GM12874 (cell line): ENCODE results near the gene SCUBE1.

Experiments used
- TF ChIP-seq, protein P1 (sequence below): IDR thresholded peaks from 2 replicates; pipeline ENCODE4 v1.5.1; 2011; ENCODE audit warnings: low read depth, mild to moderate bottlenecking, control low read depth, low read length, moderate library complexity; ENCODE audit not compliant: insufficient read depth

SCUBE1 gene

DNA sequence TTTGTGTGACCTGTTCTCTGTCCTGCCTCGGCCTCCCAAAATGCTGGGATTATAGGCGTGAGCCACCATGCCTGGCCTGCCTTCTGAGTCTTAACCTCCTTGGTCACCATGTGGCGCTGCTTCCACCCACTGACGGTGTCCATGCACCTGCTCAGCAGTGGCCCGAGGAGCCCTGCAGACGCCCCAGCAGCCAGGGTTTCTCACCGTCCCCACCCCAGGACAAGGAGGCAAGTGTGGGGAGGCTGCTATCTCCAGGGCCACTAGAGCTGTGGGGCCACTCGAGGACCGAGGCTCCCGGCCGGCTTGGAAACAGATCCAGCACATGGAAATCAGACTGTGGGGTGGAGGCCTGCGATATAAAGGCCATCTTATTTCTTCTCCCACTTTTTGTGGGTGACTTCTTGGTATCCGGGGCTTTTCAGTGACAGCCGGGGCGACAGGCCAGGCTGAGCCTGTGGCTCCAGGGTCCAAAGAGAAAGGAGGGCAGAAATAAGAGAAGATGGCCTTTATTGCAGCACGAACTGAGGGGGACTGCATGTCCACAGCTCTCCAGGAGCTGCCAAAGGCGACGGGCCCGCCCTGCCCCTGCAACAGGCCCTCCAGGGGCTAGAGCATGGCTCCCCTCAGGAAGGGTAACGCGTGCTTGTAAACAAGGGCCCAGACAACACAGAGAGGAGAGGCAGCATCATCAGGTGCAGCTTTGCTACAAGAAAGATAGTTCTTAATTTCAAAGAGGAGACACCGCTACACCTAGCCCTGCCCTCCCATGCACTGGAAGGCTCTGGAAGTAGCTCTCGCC is 176.8 kb downstream of the SCUBE1 start:
- TF ChIP-seq, protein P1, sequence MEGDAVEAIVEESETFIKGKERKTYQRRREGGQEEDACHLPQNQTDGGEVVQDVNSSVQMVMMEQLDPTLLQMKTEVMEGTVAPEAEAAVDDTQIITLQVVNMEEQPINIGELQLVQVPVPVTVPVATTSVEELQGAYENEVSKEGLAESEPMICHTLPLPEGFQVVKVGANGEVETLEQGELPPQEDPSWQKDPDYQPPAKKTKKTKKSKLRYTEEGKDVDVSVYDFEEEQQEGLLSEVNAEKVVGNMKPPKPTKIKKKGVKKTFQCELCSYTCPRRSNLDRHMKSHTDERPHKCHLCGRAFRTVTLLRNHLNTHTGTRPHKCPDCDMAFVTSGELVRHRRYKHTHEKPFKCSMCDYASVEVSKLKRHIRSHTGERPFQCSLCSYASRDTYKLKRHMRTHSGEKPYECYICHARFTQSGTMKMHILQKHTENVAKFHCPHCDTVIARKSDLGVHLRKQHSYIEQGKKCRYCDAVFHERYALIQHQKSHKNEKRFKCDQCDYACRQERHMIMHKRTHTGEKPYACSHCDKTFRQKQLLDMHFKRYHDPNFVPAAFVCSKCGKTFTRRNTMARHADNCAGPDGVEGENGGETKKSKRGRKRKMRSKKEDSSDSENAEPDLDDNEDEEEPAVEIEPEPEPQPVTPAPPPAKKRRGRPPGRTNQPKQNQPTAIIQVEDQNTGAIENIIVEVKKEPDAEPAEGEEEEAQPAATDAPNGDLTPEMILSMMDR, result no peak

DNA sequence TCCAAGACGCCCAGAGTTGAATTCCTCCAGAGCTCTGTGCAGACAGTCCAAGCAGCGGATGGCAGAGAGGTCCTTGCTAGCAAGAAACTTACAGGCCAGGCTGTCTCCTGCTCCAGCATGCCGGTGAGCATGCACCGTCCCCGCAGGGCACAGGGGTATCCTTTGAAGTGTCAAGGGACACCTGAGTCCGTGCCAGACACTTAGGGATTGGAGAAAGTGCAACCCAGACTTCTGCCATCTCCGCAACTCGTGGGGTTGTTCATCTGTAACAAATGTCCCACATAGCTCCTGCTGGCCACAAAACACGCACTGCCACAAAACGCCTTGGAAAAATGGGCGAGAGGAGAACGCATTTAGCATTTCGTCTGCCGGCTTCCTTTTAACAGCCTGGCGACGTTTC is 178.5 kb downstream of the SCUBE1 start:
- TF ChIP-seq, protein P1, result no peak

DNA sequence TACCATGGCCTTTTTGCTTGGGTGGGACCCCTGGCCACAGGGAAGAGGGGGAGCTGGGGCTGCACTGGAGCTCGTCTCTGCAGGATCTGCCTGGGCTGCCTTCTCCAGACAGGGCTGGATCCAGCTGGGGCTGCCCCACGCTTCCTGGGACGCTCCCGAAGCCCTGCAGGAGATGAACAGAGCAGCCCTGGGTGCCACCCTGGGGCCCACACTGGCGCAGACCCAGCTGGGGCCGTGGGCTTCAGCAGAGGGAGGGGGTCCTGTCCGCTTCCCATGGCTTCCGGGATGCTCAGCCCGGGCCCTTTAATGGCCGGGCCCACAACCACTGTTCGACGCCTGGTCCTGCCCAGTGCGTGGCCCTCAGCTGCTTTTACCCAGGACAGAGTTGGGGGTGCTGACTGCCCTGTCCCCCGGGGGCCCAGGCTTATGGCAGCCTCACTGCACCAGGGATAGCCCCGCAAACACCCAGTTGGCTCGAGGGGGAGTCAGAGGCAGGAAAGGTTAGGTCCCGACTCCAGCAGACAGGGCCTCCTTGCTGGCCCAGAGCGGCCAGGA is 179.9 kb downstream of the SCUBE1 start:
- TF ChIP-seq, protein P1, result no peak

DNA sequence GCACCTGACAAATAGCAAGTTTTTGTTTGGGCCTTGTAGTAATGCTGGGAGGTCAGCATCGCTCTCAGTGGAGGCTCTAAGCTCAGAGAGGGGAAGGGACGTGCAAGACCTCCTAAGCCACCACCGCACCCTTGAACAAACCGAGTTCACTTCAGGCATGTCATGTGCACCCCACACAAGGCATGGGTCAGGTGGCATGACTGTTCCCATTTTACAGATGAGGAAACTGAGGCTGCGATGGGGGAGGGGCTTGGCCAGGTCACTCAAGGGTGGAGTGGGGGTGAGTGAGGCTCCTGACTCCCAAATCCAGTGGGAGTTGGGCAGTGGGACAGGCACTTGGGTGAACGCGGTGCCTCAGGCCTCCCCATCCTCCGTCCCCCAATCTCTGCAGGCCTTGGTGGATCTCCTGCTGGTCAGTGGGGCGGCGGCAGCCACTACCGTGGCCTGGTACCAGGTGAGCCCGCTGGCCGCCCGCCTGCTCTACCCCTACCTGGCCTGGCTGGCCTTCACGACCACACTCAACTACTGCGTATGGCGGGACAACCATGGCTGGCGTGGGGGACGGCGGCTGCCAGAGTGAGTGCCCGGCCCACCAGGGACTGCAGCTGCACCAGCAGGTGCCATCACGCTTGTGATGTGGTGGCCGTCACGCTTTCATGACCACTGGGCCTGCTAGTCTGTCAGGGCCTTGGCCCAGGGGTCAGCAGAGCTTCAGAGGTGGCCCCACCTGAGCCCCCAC is 180.6 kb downstream of the SCUBE1 start:
- TF ChIP-seq, protein P1, result no peak

DNA sequence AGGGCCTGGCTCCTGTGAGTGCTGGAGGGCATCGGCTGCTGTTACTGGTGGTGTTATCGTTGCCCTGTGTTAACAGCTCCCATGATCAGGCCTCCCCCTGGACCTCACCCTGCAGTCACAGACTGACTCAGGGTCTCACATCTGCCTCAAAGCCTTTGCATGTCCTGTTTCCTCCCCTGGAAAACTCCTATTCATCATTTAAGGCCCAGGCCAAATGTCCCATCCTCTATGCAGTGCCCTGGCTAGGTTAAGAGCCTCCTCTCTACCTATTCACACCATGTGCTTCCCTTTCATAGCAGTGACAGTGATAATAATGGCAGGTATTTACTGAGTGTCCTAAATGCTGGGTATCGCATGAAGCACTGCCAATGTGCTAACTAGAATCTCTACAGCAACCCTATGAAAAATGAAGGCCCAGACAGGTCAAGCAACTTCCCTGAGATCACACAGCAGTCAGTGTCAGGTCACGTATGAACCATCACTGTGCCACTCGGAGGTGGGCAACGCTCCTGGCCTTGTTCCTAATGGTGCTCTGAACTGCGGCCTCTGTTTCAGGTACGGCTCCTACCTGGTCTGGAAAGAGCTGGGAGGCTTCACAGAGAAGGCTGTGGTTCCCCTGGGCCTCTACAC is 182.6 kb downstream of the SCUBE1 start:
- TF ChIP-seq, protein P1, result no peak

DNA sequence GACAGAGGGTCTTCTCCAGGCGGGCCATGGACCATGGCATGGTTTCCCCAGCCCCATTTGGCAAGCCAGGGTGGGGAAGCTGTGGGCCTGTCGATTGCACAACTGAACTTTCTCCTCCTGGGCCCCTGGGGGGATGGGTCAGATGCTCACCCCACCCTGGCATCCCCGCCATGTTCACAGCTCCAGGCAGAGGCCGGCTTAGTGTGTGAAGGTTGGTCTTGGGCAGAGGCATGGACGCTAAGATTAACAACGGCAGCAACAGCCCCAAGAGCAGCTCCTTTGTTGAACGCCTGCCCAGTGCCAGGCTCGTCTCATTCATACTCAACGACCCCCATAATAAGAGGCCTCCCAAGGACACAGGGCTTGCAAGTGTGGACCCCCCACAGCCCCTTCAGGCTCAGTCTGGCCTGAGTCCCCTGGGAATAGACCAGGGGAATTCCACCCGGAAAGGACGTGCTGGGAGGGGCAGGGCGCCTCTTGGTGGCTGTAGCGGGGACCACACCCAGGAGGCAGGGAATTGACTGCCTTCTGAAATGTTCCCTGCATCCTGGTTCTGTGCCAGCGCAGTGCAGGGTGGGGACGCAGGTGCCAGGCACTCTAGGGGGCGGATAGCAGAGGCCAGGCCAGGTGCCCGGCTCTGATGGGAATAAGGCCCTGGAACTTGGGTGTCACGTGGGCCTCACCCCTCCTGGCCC is 183.5 kb downstream of the SCUBE1 start:
- TF ChIP-seq, protein P1, result peak; percentile 49
